Hepatocyte (in vitro differentiated cells): ENCODE measurements around the gene ASB10. TPM values are rescaled to one million over a fixed set of nuclear protein-coding genes. Genes with fewer than 3 reads are reported as not detected.

Source experiments
- DNase-seq: peaks from one replicate; pipeline ENCODE4 v3.0.0-alpha.2; 2016; ENCODE audit warnings: low spot score
- H2AFZ ChIP-seq: fragments of 200-600 bp; sonication (generic); 2 replicates; pipeline ENCODE4 v1.6.0; 2016; ENCODE audit warnings: antibody characterized with exemption, mild to moderate bottlenecking
- H3K27ac ChIP-seq: fragments of 200-600 bp; sonication (generic); 2 replicates; pipeline ENCODE4 v1.5.1; 2016; ENCODE audit warnings: mild to moderate bottlenecking
- H3K27me3 ChIP-seq: fragments of 200-600 bp; sonication (generic); 2 replicates; pipeline ENCODE4 v1.6.1; 2016
- H3K36me3 ChIP-seq: fragments of 200-600 bp; sonication (generic); replicated peaks from 2 replicates; pipeline ENCODE4 v1.5.1; 2016; ENCODE audit warnings: low read depth; ENCODE audit not compliant: insufficient read depth
- H3K4me1 ChIP-seq: fragments of 200-600 bp; sonication (generic); 2 replicates; pipeline ENCODE4 v1.5.1; 2016; ENCODE audit warnings: mild to moderate bottlenecking, moderate library complexity; ENCODE audit not compliant: insufficient read depth
- H3K4me2 ChIP-seq: fragments of 200-600 bp; sonication (generic); 2 replicates; pipeline ENCODE4 v1.6.0; 2016
- H3K4me3 ChIP-seq: fragments of 200-600 bp; sonication (generic); 2 replicates; pipeline ENCODE4 v1.5.1; 2016; ENCODE audit warnings: mild to moderate bottlenecking
- H3K79me2 ChIP-seq: fragments of 200-600 bp; sonication (generic); 2 replicates; pipeline ENCODE4 v1.6.0; 2017; ENCODE audit warnings: mild to moderate bottlenecking
- H3K9me2 ChIP-seq: fragments of 200-600 bp; sonication (generic); replicated peaks from 2 replicates; pipeline ENCODE4 v1.6.0; 2017; ENCODE audit warnings: mild to moderate bottlenecking; ENCODE audit not compliant: insufficient read depth
- H3K9me3 ChIP-seq: fragments of 200-600 bp; sonication (generic); 2 replicates; pipeline ENCODE4 v1.5.1; 2016; ENCODE audit warnings: low read depth, mild to moderate bottlenecking
- H4K20me1 ChIP-seq: fragments of 200-600 bp; sonication (generic); 2 replicates; pipeline ENCODE4 v1.6.0; 2016; ENCODE audit warnings: mild to moderate bottlenecking; ENCODE audit not compliant: insufficient read depth, poor library complexity, severe bottlenecking
- EZH2 ChIP-seq: fragments of 200-600 bp; sonication (generic); IDR thresholded peaks from 2 replicates; pipeline ENCODE4 v1.6.1; 2016; ENCODE audit warnings: antibody characterized with exemption, mild to moderate bottlenecking, borderline replicate concordance
- EZH2phosphoT487 ChIP-seq: fragments of 200-600 bp; sonication (generic); IDR thresholded peaks from one replicate; pipeline ENCODE4 v1.6.1; 2018; ENCODE audit warnings: antibody characterized with exemption, mild to moderate bottlenecking, low read depth, moderate library complexity; ENCODE audit not compliant: unreplicated experiment, severe bottlenecking
- WGBS: methylation state at CpG from one replicate; pipeline ENCODE4 v1.1.6; 2016; ENCODE audit warnings: low lambda C conversion rate; ENCODE audit errors: missing lambda C conversion rate; 5-methylcytosine and 5-hydroxymethylcytosine counted together
- polyA plus RNA-seq: library from polyadenylated mRNA; unstranded; fragments of >200 nt; fragmentation: Nextera tagmentation; extraction: Ambion mirVana; gene quantifications from 2 replicates; pipeline ENCODE4 v1.2.1, GENCODE V29; 2016
- total RNA-seq: library from RNA; depleted of rRNA; stranded (reverse); fragments of >200 nt; gene quantifications from 2 replicates; pipeline ENCODE4 v1.2.3, GENCODE V29; 2014
- TF ChIP-seq, protein P1 (sequence below): fragments of 200-600 bp; sonication (generic); IDR thresholded peaks from 2 replicates; pipeline ENCODE4 v1.5.1; 2016; ENCODE audit warnings: antibody characterized with exemption, mild to moderate bottlenecking; ENCODE audit not compliant: poor library complexity

The ASB10 gene
- total and polyA plus RNA-seq, 2 experiments from 2014 or later: not detected

DNA sequence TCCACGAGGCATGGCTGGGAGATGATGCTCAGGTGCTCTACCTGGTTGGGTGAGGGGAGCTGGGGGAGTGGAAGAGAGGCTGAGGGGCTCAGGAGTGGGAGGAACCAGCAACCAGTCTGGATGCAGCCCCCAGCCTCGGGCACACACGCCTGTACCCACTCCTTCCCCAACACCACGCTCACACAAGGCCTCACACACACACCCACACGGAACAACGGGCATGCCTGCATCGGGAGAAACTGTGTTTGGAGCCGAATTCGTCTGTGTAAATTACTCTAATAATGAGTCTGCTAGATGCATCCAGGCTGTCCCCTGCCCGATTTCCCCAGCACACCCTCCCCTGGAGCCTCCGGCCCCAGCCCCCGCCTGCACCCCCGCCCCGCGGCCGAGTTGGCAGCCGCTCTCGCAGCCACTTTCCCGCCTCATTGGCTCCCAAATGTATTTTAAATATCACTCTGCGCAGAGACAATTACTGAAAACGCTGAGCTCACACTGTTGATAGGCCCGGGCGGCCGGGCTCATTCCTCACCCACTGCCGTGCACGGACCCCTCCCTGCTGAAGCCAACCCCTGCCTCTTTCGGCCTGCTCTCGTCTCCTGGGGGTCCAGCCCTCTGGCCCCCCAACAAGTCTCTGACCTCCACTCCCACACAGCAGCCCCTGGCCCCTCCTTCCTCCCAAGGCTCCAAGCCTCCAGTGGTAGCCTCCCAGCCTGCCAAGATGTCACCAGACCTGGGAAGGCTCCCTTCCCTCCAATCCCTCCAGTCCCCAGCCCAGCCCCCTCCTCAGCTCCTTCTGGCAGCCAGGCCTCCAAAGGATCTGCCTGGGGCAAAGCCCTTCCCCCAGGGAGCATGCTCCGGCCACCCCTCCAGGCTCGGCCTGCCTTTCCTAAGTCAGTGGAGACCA lies 12.1 kb upstream of the ASB10 start:
- Histone ChIP-seq H3K36me3 (no peaks in the 10 kb centered on the region), H3K4me3 (no peak overlapping the region), H3K27me3 (peaks cover 13% of the 10 kb centered on the region), H2AFZ (no peak overlapping the region), H3K27ac (no peak overlapping the region), H4K20me1 (no peaks in the 10 kb centered on the region), H3K9me3 (no peaks in the 10 kb centered on the region), H3K4me1 (no peaks in the 10 kb centered on the region), H3K79me2 (no peaks in the 10 kb centered on the region), H3K9me2 (no peaks in the 10 kb centered on the region), H3K4me2 (no peak overlapping the region)
- WGBS: 83% methylated on average over 25 of the region's 30 CpGs
- TF ChIP-seq, protein P1, sequence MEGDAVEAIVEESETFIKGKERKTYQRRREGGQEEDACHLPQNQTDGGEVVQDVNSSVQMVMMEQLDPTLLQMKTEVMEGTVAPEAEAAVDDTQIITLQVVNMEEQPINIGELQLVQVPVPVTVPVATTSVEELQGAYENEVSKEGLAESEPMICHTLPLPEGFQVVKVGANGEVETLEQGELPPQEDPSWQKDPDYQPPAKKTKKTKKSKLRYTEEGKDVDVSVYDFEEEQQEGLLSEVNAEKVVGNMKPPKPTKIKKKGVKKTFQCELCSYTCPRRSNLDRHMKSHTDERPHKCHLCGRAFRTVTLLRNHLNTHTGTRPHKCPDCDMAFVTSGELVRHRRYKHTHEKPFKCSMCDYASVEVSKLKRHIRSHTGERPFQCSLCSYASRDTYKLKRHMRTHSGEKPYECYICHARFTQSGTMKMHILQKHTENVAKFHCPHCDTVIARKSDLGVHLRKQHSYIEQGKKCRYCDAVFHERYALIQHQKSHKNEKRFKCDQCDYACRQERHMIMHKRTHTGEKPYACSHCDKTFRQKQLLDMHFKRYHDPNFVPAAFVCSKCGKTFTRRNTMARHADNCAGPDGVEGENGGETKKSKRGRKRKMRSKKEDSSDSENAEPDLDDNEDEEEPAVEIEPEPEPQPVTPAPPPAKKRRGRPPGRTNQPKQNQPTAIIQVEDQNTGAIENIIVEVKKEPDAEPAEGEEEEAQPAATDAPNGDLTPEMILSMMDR: no peak
- TF ChIP-seq EZH2phosphoT487 (no peak), EZH2 (no peak)
- DNase-seq: no peak

GRCh38 chr7:151197932-151198331 lies 10.9 kb upstream of the ASB10 start:
- Histone ChIP-seq H3K4me3 (no peak overlapping the region), H3K27me3 (peaks cover 15% of the 10 kb centered on the region), H3K4me2 (no peak overlapping the region), H4K20me1 (no peaks in the 10 kb centered on the region), H3K36me3 (no peaks in the 10 kb centered on the region), H2AFZ (no peak overlapping the region), H3K4me1 (no peaks in the 10 kb centered on the region), H3K9me2 (no peaks in the 10 kb centered on the region), H3K9me3 (no peaks in the 10 kb centered on the region), H3K27ac (no peak overlapping the region), H3K79me2 (no peaks in the 10 kb centered on the region)
- DNase-seq: no peak
- TF ChIP-seq EZH2 (no peak), EZH2phosphoT487 (no peak)
- TF ChIP-seq, protein P1: no peak

- no peak overlapping the region for H3K27ac ChIP-seq
- H3K4me2 ChIP-seq: no peak overlapping the region
Observed at GRCh38 chr7:151195616-151196450, 8.8 kb upstream of the ASB10 start.

DNA sequence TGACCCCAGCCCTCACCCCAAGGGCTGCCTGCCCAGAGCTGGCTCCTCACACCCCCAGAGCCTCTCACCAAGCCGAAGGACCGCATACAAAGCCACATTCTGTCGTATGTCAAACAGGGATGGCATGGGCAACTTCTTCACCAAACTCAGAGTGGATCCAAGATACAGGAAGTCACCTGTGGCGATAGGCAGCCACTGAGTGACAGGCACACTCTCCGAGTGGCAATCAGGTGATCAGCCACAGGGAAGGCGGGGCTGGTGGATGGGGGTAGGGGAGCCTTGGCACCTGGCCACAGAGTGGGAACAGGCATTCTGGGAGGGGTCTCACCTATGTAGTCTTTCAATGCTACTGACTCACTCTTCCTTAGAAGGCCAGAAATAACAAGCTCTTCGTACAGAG lies 7.1 kb upstream of the ASB10 start:
- no peaks in the 10 kb centered on the region for H3K9me2 ChIP-seq
- 84% methylated on average over 7 of the region's 7 CpGs for WGBS
- no peak for DNase-seq
- no peaks in the 10 kb centered on the region for H3K4me1 ChIP-seq
- no peak overlapping the region for H3K4me2 ChIP-seq
- no peaks in the 10 kb centered on the region for H4K20me1 ChIP-seq
- H2AFZ ChIP-seq: no peak overlapping the region
- no peaks in the 10 kb centered on the region for H3K79me2 ChIP-seq
- H3K4me3 ChIP-seq: no peak overlapping the region
- TF ChIP-seq, protein P1: no peak
- TF ChIP-seq EZH2 (no peak), EZH2phosphoT487 (no peak)
- H3K9me3 ChIP-seq: no peaks in the 10 kb centered on the region
- peaks cover 20% of the 10 kb centered on the region for H3K27me3 ChIP-seq
- H3K36me3 ChIP-seq: no peaks in the 10 kb centered on the region
- no peak overlapping the region for H3K27ac ChIP-seq

More at GRCh38 chr7:151195616-151196450, 8.8 kb upstream of the ASB10 start:
- Histone ChIP-seq H2AFZ (no peak overlapping the region), H3K9me3 (no peaks in the 10 kb centered on the region), H3K4me3 (no peak overlapping the region), H3K36me3 (no peaks in the 10 kb centered on the region), H3K79me2 (no peaks in the 10 kb centered on the region), H4K20me1 (no peaks in the 10 kb centered on the region), H3K9me2 (no peaks in the 10 kb centered on the region), H3K27me3 (peaks cover 15% of the 10 kb centered on the region), H3K4me1 (no peaks in the 10 kb centered on the region)
- no peak for DNase-seq
- TF ChIP-seq EZH2phosphoT487: no peak
- WGBS: 53% methylated on average over 19 of the region's 19 CpGs
